Retinal pigment epithelial cell (primary cell): Measurements from ENCODE around the gene FBN2.
A peak's percentile ranks its signal among the peaks of the same experiment; 100 is the strongest.
"Not testable (repeated sequence)": the region's sequence is repeated elsewhere in the genome, so short reads cannot be mapped to it uniquely, and the experiment has no call there.

Source experiments
- DNase-seq: peaks from one replicate; pipeline ENCODE4 v3.0.0-alpha.2; 2010; ENCODE audit warnings: low read depth
- H3K4me3 ChIP-seq: 2 replicates; pipeline ENCODE4 v1.5.1; 2011; ENCODE audit warnings: mild to moderate bottlenecking, low read length, control low read depth, moderate library complexity
- TF ChIP-seq, protein P1 (sequence below): conservative IDR thresholded peaks from 2 replicates; pipeline ENCODE4 v1.5.1; 2011; ENCODE audit warnings: low read depth, low read length, control low read depth, inconsistent platforms

Gene FBN2

DNA sequence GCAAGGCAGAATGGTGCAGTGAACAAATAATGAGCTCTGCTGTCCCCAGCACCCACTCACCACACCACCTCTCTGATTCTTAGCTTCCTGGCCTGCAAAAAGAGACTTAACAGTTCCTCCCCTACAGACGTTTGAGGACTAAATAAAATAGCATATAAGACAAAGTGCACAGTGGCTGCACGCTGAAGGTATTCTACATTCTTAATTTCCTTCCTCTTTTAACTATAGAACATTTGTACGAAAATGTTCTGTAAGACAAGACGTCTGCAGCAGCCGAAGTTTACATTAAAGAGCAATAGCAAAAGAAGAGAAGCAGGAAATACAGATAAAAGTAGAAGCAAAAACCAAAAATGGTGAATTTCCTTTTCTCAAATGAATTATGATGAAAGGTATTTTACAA, 15.7 kb downstream of the FBN2 start:
- DNase-seq: no peak
- TF ChIP-seq, protein P1, sequence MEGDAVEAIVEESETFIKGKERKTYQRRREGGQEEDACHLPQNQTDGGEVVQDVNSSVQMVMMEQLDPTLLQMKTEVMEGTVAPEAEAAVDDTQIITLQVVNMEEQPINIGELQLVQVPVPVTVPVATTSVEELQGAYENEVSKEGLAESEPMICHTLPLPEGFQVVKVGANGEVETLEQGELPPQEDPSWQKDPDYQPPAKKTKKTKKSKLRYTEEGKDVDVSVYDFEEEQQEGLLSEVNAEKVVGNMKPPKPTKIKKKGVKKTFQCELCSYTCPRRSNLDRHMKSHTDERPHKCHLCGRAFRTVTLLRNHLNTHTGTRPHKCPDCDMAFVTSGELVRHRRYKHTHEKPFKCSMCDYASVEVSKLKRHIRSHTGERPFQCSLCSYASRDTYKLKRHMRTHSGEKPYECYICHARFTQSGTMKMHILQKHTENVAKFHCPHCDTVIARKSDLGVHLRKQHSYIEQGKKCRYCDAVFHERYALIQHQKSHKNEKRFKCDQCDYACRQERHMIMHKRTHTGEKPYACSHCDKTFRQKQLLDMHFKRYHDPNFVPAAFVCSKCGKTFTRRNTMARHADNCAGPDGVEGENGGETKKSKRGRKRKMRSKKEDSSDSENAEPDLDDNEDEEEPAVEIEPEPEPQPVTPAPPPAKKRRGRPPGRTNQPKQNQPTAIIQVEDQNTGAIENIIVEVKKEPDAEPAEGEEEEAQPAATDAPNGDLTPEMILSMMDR: no peak
- H3K4me3 ChIP-seq: no peak overlapping the region

DNA sequence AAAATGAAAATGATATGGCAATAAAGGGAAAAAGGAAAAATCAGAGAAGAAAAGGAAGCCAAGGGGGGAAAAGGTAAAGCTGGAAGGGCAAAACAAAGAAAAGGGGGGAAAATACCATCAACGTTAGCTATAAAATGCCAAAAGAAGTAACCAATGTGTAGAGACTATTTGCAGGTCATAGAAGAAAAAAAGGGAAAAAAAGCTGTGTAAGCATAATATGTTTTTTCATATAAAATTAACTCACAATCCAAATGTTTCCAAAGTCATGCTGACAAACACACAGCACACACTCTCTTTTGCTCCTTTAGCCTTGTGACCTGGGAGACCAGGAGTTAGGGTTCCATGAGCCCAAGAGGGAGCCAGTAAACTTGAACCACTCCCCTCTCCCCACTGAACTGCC, 18.2 kb downstream of the FBN2 start:
- H3K4me3 ChIP-seq: no peak overlapping the region
- TF ChIP-seq, protein P1: no peak
- no peak for DNase-seq

DNA sequence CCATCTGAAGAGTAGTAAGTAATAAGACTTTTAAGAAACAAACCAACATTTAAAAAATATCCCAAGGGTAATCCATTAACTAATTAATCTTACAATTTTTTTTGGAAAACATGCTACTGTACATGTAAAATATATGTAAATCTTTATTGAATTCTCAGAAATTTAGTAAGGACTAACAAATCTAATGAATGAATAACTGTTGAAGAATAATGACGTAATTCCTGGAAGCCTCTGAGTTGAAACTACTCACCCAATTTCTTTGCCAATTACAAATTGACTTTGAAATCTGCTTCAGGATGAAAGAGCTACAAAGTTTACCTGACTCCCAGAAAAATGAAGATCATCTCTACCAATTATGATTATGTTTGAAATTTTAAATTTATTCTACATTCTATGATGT, 21.1 kb downstream of the FBN2 start:
- DNase-seq: no peak
- no peak overlapping the region for H3K4me3 ChIP-seq
- TF ChIP-seq, protein P1: no peak

DNA sequence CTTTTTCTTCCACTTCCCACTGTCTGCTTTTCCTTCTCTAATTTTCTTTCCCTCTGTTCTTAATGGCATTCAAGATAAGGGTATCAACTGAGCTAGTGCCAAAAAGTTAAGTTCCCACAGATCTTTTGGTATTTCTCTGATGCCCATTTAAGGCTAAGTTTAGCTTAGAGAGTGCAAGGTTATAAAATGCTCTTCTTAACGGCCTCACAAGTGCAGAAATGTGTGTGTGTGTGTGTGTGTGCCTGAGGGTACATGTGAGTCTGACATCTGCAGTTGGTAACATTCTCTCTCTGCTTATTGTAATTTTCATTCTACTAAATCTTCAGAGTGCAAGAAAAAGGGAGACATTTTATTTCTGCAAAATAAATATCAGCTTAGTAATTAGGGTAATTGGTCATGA, 24.2 kb downstream of the FBN2 start:
- DNase-seq: no peak
- TF ChIP-seq, protein P1: no peak
- H3K4me3 ChIP-seq: no peak overlapping the region

DNA sequence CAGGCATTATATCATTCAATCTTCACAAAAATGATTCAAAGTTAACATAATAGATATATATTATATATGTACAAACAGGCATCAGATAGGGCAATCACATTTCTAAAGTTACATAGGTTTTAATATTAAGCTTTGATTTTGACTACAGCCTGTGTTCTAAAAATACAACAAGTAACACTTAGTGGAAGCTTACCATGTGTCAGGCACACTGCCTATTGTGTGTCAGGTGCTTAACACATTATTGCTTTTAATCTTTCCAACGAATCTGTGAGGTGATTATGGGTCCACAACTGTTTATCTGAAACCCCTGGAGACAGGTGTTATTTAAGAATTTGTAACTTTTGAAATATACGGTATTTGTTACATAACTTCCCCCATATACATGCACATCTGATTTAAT, 25.2 kb downstream of the FBN2 start:
- no peak for DNase-seq
- TF ChIP-seq, protein P1: no peak
- H3K4me3 ChIP-seq: no peak overlapping the region

DNA sequence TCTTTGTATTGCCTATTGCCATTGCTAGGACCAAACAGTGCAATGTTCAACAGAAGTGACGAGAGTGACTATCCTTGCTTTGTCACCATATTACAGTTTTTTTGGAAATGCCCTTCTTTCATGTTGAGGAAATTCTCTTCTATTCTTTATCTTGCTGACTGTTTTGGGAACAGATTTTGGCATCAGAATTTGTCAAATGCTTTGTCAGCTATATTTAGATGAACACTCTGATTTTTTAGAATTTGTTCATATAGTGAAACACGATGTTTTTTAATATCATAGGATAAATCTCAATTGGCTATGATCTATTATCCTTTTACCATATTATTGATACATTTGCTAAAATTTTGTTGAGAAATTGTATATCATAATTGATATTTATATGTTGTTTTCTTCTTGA, 31.4 kb downstream of the FBN2 start:
- DNase-seq: no peak
- no peak overlapping the region for H3K4me3 ChIP-seq
- TF ChIP-seq, protein P1: no peak

DNA sequence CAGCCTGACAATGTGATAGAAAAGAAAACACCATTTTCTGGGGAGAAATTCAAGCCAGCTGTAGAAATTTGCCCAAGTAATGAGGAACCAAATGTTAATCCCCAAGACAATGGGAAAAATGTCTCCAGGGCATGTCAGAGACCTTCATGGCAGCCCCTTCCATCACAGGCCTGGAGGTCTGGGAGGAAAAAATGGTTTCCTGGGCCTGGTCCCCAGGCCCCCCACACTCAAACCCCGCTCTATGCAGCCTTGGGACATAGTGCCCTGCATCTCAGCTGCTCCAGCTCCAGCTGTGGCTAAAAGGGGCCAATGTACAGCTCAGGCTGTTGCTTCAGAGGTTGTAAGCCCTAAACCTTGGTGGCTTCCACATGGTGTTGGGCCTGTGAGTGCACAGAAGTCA, 34.3 kb downstream of the FBN2 start:
- DNase-seq, H3K4me3 ChIP-seq: not testable (repeated sequence)

DNA sequence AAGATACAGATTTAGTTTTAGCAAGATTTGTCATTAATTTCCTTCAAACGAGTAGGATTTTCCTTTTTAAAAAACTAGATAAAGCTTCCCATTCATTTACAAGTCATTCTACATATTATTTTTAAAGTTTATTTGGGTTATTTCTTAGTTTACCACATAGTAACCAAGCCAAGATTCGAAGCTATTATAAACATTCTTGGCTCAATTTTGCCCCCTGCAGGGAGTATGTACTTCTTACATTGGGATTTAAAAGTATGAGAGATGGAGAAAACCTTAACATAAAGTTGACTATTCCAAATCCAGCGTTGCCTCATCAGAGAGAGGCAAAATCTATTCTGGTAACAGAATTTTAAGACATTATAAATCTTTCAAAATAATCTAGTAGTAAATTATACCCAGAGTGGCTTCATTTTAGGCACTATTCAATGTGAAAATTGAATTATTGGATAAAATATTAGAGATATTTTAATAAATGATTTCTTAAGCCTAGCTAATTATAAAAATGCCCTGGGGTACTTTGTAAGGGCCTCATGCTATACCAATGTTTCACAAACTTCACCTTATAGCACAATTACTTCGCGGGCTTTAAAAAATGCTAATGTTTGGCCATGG, 39.1 kb downstream of the FBN2 start:
- DNase-seq: no peak
- TF ChIP-seq, protein P1: peak; percentile 59
- no peak overlapping the region for H3K4me3 ChIP-seq
